Ishikawa (cell line): ENCODE measurements around the gene KIAA0825.

Experiments used
- NFIC ChIP-seq: IDR thresholded peaks from 2 replicates; pipeline ENCODE4 v1.6.1; 2012
- REST ChIP-seq: IDR thresholded peaks from 2 replicates; pipeline ENCODE4 v1.6.1; 2012; ENCODE audit warnings: low read depth, mild to moderate bottlenecking
- ZBTB7A ChIP-seq: IDR thresholded peaks from 2 replicates; pipeline ENCODE4 v1.6.1; 2012; ENCODE audit warnings: low read depth

GRCh38 chr5:94595281-94595840 is 23.0 kb downstream of the KIAA0825 start:
- TF ChIP-seq REST, result no peak
- TF ChIP-seq NFIC, result no peak
- TF ChIP-seq ZBTB7A, result no peak
